ENCODE data around the gene CCDC116. TPM values are rescaled to one million over a fixed set of nuclear protein-coding genes. Genes with fewer than 3 reads are reported as not detected.

Gene CCDC116
- total and polyA plus RNA-seq, 10 of the 15 experiments (the other 5 are each of a cell fraction or from before 2014, with no cell fraction given), result 0.04 to 0.18 (median 0.04) TPM; not detected in 6

DNA sequence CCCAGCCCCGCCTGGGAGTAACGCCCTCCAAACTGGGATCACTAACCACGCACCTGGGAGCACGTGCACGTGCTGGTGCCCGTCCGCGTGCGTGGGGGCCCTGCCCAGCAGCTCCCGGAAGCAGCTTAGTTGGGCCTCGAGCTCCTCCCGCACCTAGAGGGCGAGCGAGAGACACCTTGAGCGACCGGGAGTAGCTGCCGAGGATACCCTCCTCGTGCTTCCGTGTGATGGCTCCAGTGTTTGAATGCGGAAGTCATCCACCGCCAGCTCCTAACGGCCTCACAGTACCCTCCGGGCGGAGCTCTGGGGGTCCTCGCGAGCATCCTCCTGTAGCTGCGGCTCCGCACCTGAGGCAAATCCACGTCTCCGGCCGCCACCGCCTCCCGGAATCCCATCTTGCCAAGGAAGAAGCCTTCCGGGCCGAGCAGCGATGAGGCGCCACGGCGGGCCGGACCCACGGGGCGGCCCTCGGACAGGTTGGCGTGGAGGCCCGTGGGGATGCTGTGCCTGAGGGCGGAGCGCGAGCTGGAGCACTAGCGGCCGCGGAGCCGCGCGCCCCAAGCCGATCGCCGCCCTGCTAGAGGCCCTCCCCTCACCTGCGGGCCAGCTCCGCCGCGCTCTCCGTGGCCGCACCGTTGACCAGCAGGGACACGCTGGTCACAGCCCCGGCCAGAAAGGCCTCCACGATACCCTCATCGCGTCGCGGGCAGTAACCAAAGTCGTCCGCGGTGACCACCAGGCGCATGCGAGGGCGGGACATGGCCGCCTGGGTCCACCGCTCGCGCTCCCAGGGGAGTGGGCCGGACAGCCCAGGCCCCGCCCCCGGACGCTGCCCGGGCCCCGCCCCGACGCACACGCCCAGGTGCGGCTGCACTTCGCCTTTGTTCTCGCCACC is 3.1 kb upstream of the CCDC116 start, which contains the start of gene YDJC (continued):
- TF ChIP-seq, protein P1, sequence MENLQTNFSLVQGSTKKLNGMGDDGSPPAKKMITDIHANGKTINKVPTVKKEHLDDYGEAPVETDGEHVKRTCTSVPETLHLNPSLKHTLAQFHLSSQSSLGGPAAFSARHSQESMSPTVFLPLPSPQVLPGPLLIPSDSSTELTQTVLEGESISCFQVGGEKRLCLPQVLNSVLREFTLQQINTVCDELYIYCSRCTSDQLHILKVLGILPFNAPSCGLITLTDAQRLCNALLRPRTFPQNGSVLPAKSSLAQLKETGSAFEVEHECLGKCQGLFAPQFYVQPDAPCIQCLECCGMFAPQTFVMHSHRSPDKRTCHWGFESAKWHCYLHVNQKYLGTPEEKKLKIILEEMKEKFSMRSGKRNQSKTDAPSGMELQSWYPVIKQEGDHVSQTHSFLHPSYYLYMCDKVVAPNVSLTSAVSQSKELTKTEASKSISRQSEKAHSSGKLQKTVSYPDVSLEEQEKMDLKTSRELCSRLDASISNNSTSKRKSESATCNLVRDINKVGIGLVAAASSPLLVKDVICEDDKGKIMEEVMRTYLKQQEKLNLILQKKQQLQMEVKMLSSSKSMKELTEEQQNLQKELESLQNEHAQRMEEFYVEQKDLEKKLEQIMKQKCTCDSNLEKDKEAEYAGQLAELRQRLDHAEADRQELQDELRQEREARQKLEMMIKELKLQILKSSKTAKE (IDR thresholded peaks at IDR 0.05; ENCODE audit: low read depth, poor library complexity, severe bottlenecking), result no peak
- TF ChIP-seq, protein P2, sequence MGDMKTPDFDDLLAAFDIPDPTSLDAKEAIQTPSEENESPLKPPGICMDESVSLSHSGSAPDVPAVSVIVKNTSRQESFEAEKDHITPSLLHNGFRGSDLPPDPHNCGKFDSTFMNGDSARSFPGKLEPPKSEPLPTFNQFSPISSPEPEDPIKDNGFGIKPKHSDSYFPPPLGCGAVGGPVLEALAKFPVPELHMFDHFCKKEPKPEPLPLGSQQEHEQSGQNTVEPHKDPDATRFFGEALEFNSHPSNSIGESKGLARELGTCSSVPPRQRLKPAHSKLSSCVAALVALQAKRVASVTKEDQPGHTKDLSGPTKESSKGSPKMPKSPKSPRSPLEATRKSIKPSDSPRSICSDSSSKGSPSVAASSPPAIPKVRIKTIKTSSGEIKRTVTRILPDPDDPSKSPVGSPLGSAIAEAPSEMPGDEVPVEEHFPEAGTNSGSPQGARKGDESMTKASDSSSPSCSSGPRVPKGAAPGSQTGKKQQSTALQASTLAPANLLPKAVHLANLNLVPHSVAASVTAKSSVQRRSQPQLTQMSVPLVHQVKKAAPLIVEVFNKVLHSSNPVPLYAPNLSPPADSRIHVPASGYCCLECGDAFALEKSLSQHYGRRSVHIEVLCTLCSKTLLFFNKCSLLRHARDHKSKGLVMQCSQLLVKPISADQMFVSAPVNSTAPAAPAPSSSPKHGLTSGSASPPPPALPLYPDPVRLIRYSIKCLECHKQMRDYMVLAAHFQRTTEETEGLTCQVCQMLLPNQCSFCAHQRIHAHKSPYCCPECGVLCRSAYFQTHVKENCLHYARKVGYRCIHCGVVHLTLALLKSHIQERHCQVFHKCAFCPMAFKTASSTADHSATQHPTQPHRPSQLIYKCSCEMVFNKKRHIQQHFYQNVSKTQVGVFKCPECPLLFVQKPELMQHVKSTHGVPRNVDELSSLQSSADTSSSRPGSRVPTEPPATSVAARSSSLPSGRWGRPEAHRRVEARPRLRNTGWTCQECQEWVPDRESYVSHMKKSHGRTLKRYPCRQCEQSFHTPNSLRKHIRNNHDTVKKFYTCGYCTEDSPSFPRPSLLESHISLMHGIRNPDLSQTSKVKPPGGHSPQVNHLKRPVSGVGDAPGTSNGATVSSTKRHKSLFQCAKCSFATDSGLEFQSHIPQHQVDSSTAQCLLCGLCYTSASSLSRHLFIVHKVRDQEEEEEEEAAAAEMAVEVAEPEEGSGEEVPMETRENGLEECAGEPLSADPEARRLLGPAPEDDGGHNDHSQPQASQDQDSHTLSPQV (IDR thresholded peaks at IDR 0.05), result peak; percentile 75; the same call in 1 of the 2 replicates
- TF ChIP-seq CREM (IDR thresholded peaks at IDR 0.05; ENCODE audit: low read depth) (peak; percentile 34; the same call in 1 of the 2 replicates), NRF1 (conservative IDR thresholded peaks at IDR 0.05; ENCODE audit: low read depth, low read length) (peak; percentile 20; the same call in 1 of the 2 replicates), IRF4 (IDR thresholded peaks at IDR 0.05; ENCODE audit: low read depth, low read length) (peak; percentile 63; the same call in 1 of the 2 replicates), BHLHE40 (IDR thresholded peaks at IDR 0.05; ENCODE audit: borderline replicate concordance in 1 of 2, low read depth in 2 of 2, low read length in 1 of 2) (peak; percentile 100), FOXK2 (IDR thresholded peaks at IDR 0.05) (no peak; the same call in 1 of the 2 replicates), SMAD5 (IDR thresholded peaks at IDR 0.05; ENCODE audit: low read depth) (peak; percentile 80), MEF2A (IDR thresholded peaks at IDR 0.05; ENCODE audit: insufficient read depth, low read depth, low read length) (no peak), ETV6 (conservative IDR thresholded peaks at IDR 0.05 in 1 of 2, IDR thresholded peaks at IDR 0.05 in 1 of 2; ENCODE audit: borderline replicate concordance in 1 of 2, low read depth in 1 of 2) (no peak), IKZF2 (IDR thresholded peaks at IDR 0.05) (peak in 1 of 2 experiments; percentile 38; a peak in 2 of 4 replicates), TCF3 (IDR thresholded peaks at IDR 0.05; ENCODE audit: borderline replicate concordance, insufficient read depth, low read depth, low read length) (peak; percentile 87)
- TF ChIP-seq, protein P3, sequence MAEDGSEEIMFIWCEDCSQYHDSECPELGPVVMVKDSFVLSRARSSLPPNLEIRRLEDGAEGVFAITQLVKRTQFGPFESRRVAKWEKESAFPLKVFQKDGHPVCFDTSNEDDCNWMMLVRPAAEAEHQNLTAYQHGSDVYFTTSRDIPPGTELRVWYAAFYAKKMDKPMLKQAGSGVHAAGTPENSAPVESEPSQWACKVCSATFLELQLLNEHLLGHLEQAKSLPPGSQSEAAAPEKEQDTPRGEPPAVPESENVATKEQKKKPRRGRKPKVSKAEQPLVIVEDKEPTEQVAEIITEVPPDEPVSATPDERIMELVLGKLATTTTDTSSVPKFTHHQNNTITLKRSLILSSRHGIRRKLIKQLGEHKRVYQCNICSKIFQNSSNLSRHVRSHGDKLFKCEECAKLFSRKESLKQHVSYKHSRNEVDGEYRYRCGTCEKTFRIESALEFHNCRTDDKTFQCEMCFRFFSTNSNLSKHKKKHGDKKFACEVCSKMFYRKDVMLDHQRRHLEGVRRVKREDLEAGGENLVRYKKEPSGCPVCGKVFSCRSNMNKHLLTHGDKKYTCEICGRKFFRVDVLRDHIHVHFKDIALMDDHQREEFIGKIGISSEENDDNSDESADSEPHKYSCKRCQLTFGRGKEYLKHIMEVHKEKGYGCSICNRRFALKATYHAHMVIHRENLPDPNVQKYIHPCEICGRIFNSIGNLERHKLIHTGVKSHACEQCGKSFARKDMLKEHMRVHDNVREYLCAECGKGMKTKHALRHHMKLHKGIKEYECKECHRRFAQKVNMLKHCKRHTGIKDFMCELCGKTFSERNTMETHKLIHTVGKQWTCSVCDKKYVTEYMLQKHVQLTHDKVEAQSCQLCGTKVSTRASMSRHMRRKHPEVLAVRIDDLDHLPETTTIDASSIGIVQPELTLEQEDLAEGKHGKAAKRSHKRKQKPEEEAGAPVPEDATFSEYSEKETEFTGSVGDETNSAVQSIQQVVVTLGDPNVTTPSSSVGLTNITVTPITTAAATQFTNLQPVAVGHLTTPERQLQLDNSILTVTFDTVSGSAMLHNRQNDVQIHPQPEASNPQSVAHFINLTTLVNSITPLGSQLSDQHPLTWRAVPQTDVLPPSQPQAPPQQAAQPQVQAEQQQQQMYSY (CRISPR knock-in tag; IDR thresholded peaks at IDR 0.05), result no peak
- TF ChIP-seq, protein P4, sequence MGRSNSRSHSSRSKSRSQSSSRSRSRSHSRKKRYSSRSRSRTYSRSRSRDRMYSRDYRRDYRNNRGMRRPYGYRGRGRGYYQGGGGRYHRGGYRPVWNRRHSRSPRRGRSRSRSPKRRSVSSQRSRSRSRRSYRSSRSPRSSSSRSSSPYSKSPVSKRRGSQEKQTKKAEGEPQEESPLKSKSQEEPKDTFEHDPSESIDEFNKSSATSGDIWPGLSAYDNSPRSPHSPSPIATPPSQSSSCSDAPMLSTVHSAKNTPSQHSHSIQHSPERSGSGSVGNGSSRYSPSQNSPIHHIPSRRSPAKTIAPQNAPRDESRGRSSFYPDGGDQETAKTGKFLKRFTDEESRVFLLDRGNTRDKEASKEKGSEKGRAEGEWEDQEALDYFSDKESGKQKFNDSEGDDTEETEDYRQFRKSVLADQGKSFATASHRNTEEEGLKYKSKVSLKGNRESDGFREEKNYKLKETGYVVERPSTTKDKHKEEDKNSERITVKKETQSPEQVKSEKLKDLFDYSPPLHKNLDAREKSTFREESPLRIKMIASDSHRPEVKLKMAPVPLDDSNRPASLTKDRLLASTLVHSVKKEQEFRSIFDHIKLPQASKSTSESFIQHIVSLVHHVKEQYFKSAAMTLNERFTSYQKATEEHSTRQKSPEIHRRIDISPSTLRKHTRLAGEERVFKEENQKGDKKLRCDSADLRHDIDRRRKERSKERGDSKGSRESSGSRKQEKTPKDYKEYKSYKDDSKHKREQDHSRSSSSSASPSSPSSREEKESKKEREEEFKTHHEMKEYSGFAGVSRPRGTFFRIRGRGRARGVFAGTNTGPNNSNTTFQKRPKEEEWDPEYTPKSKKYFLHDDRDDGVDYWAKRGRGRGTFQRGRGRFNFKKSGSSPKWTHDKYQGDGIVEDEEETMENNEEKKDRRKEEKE (IDR thresholded peaks at IDR 0.05), result 0 out of 2 replicates have a peak, but pooled peaks have one; percentile 63
